IPS DF 19.7 (cell line): ENCODE data around the gene SLAMF8.

Experiments
- DNase-seq: peaks from one replicate; pipeline ENCODE4 v3.0.0-alpha.2; 2013; ENCODE audit warnings: low read depth, low spot score

The SLAMF8 gene

DNA sequence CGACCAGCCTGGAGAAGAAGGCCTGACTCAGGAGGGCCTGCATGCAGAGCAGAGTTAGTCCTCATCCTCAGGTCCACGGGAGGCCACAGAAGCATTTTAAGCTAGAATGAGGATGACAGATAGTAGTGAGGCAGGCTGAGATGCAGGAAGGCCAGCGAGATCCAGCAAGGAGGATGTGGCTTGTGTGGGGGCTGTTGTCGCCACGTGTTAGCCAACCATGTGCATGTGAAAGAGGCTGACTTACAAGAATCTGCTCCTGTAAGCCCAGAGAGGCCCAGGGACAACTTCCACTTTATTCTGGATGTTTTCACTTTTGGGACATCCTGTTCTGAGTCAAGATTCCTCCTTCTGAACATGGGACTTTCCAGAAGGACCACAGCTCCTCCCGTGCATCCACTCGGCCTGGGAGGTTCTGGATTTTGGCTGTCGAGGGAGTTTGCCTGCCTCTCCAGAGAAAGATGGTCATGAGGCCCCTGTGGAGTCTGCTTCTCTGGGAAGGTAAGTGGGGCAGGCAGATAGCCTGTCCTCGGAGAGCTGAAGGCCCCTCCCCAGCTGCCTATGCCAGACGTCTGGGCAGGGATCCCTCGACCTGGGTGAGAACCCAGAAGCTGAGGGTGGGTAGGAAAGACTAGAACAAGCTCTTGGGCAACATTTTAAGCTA is at the start of gene SLAMF8:
Gene SLAMF8, plus strand, starts transcription at position 433 of the 661 bp plus-strand sequence. Its CDS starts 26 bp downstream, at position 459.
- no peak for DNase-seq

- DNase-seq = no peak
Measured at GRCh38 chr1:159778266-159778665, 48.4 kb upstream of the SLAMF8 start.

DNA sequence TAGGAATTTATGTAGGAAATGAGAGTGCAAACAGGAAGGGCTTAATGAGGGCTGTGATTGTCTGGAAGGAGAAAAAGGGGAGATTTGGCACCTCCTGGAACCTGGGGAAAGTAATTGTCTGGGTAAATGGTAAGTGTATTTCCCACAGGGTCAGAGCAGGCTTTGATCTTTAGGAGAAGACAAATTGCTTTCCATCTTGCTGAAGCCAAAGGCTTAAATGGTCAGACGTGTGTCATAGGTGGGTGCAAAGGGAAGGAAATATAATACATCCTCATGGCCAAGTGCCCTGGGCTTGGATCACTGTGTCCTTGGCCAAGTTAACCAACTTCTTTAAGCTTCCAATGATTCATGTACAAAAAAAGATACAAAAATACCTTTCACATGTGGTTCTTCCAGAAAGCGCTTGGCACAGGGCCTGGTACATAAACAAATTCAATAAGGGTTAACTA is 47.2 kb upstream of the SLAMF8 start:
- DNase-seq = no peak

DNA sequence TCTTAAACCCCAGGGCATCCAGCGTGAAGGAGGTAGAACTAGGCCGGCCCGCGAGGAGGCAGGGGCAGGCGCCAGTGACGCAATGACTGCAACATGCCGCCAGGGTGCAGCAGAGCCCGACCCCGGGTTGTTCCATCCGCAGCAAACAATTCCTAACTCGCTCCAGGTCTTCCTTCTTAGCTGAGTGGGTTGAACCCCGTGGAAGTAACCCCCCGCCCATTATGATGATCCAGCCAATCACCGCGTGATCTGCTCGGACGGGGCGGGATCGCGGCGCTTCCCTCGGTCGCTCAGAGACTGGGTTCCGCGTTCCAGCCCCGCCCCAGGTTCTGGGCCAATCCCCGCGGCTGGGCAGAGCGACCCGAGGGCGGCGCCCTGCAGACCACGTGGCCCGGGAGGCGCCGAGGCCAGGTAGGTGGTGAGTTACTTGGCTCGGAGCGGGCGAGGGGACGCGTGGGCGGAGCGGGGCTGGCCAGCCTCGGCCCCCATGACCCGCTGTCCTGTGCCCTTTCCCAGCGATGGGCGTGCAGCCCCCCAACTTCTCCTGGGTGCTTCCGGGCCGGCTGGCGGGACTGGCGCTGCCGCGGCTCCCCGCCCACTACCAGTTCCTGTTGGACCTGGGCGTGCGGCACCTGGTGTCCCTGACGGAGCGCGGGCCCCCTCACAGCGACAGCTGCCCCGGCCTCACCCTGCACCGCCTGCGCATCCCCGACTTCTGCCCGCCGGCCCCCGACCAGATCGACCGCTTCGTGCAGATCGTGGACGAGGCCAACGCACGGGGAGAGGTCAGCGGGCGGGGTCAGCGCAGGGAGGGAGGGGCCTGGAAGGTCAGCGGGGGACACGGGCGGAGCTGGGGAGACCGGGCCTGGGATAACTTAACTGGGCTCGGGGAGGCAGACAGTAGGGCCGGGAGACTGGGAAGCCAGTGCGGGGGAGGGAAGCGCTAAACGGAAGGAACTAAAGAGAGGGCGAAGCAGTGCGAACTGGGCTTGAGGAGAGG is 45.8 kb upstream of the SLAMF8 start, which contains the start of gene DUSP23:
Gene DUSP23, plus strand, starts transcription at position 380 of the 1,000 bp plus-strand sequence. Its CDS starts 139 bp downstream, at position 519.
- peak; percentile 88 for DNase-seq

DNA sequence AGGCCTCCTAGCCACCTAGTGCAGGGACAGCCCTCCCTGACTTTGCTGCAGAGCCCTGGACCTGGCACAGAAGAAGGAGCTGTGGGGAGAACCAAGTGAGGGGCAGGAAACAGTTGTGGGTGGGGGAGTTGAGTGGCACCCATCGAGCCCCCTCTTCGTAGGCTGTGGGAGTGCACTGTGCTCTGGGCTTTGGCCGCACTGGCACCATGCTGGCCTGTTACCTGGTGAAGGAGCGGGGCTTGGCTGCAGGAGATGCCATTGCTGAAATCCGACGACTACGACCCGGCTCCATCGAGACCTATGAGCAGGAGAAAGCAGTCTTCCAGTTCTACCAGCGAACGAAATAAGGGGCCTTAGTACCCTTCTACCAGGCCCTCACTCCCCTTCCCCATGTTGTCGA is 44.7 kb upstream of the SLAMF8 start:
- no peak for DNase-seq

- DNase-seq = no peak
Measured at GRCh38 chr1:159783724-159784123, 42.9 kb upstream of the SLAMF8 start.

DNA sequence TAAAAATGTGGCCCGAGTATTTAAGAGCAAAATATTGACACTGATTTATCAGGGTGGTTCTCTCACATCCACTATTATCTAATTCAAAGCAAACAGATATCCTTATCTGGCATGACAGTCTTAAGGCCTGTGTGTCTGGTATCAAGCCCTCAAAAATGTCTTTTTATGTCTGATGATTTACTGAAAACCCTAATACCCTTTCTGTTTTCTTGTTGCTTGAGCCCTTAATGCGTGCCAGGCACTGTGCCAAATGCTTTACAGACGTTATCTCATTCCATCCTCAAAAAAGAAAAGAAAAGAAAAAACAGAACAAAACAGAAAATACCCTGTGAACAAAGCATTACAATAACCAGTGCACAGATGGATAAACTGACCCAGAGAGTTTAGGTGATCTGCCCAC is 40.2 kb upstream of the SLAMF8 start:
- DNase-seq = no peak

DNA sequence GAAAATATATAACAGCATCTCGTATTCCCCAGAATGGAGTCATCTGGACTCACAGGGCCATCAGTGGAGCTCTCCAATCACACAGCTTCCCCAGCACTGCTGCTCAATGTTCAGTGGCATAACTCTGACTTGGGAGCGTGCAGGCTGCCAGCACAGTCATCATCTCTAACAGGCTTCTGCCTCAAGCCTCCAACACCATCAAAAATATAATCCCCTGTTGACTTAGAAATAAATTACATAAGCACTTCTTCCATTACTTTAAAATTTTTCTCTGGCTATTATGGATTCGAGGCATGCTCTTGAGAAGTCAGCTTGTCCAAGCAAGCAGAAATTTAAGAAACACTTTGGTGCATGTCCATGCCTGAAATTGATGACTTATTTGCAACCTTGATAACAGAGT is 39.7 kb upstream of the SLAMF8 start:
- no peak for DNase-seq

- DNase-seq = no peak
Measured at GRCh38 chr1:159790237-159790917, 36.3 kb upstream of the SLAMF8 start.

- DNase-seq = no peak
Measured at GRCh38 chr1:159791031-159791430, 35.6 kb upstream of the SLAMF8 start.

GRCh38 chr1:159791461-159791860 is 35.2 kb upstream of the SLAMF8 start:
- no peak for DNase-seq

DNA sequence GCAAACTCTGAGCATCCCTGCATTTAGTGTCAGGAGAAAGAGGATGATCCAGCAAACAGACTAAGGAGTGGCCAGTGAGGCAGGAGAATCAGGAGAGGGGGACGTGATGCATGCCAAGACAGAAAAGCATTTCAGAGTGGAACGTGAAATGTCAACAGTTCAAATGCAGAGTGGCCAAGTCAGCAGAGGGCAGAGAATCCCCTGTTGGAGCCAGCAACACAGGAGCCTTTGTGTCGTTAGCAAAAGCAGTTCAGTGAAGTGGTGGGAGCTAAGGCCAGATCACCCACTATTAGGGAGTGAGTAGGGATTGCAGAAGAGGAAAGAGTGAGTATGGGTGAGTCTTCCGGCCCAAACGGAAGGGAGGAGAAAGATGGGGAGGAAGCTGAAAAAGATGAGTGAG is 31.1 kb upstream of the SLAMF8 start:
- DNase-seq = no peak

DNA sequence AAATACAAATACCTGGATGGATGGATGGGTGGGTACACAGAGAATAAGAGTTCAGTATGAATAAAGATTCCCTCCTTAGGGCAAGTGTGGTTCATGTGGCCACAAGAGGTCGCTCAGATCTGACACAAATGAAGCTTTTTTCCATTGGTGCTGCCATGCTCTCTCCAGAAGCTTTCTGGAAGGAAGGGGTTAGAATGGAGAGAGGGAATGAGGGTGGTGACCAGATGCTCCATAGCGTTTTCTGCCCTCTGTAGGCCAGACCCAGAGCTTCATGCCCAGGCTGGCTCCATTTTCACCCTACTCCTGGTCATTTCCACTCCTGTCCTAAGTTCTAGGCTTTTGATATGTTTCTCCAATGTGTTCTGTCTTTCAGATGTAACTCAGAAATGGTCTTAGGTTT is 27.8 kb upstream of the SLAMF8 start:
- DNase-seq = peak; percentile 85

- no peak for DNase-seq
Measured at GRCh38 chr1:159799446-159799985, 27.2 kb upstream of the SLAMF8 start.

DNA sequence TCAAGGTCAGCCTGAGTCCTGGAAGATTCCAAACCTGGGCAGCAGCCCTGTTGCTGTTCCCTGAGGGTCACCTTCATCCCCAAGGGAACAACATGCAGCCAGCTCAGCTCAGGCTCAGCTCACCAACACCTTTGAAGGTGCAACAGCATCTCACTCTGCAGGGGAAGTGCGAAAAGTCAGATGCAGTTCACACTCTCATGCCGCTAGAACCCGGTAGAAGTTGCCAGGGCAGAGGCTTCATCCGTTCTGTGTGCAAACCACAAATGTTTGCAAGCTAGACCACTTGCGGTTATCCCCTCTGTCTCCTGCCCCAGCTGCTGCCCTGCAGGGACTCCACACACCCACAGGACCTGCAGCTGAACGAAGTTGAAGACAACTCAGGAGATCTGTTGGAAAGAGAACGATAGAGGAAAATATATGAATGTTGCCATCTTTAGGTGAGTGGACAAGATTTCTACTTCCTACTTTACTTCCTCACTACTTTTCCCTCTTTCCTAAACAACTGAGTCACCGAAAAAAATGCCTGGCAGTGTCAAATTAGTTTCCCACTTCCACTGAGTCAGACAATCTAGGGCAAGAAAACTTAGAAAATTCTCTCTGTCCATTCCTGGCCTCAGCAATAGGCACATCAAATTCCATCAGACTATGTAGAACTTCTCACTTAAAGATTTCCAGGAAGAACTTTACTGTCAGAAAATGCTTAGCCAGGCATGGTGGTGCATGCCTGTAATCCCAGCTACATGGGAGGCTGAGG is 26.3 kb upstream of the SLAMF8 start:
- DNase-seq = no peak

DNA sequence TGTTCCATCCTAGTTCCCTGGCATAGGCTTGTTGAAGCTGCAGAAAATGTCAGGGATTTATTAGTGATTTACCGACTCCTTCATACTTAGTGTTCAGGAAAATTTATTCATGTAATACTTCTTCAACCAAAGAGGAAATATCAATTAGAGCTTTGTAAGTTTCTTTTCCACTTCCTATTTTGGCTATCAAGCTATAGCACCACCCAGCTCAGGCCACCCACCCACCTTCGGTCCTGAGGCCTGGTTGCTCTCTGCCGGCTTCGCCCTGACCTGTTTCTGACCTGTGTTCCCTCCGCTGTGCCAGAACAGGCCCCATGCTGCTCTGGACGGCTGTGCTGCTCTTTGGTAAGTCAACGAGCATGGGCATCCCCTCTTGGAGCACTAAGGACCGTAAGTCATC is 24.6 kb upstream of the SLAMF8 start, which contains the start of gene FCRL6:
Gene FCRL6, plus strand, starts transcription at position 250 of the 400 bp plus-strand sequence. Its CDS starts 65 bp downstream, at position 315.
- DNase-seq = no peak

DNA sequence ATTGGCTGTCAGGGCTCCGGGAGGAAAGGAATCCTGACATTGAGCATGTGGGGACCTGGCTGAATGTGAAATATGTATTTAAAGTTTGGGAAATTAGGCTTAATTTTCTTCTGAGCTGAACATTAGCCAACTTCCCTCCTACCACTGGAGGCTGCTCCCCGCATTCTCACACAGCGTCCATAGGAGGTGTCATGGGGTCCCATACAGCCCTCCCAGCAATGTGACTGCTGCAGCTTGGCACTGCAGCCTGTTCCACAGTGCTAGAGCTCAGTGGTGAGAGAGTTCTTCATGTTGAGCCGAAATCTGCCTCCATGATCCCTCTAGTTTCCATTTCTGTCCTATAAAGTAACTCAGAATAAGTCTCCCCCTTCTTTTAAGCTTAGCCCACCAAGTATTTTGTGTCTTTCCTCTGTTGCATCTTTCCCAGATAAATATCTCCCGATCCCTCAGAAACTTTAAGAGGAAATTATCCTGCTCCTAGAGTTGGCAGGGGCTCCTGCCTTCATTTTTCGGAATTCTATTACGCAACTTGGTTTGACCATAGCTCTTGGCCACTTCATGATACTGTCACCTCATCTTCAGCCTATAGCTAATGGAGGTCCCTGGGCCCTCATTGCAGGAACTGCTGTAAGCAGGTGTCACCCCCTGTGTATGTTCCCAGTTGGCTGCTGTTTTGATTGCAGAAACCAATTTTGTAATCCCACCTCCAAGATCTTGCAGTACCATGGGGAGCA is 22.6 kb upstream of the SLAMF8 start:
- DNase-seq = no peak

DNA sequence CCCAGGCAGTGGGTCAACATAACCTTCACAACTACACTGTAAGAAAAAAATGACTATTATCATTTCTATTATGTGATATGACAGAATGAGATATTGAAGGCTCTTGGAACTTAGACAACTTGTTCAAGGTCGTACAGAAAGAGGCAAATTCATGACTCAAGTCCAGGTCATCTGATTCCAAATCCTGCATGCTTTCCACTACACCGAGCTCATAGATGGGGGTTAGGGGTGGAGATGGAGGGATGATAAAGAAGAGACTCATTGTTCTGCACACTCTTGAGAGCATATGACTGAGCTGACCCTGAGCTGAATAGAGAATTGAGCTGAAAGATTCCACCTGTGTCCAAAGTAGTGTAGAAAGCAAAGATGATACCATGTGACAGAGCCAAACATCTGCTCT is 21.7 kb upstream of the SLAMF8 start:
- DNase-seq = no peak

DNA sequence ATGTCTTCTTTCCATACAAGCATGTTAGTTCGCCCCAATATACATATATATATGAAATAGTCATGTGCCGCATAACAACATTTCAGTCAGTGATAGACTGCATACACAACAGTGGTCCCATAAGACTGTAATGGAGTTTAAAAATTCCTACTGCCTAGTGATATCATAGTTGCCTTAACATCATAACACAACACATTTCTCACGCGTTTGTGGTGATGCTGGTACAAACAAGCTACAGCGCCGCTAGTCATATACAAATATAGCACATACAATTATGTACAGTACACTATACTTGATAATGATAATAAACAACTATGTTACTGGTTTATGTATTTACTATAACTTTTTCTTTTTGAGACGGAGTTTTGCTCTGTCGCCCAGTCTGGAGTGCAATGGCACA is 10.7 kb upstream of the SLAMF8 start:
- DNase-seq = no peak
